IPS-18c (cell line): ENCODE data around the gene CLTB.

Experiments used
- H3K4me3 ChIP-seq: 2 replicates; pipeline ENCODE4 v1.7.0; 2013; ENCODE audit warnings: low read depth, mild to moderate bottlenecking, low read length, moderate library complexity; ENCODE audit not compliant: insufficient read depth
- H3K9me3 ChIP-seq: one replicate; pipeline ENCODE4 v1.6.1; 2013; ENCODE audit warnings: mild to moderate bottlenecking, low read length, moderate library complexity; ENCODE audit not compliant: control insufficient read depth, insufficient read depth

CLTB gene

DNA sequence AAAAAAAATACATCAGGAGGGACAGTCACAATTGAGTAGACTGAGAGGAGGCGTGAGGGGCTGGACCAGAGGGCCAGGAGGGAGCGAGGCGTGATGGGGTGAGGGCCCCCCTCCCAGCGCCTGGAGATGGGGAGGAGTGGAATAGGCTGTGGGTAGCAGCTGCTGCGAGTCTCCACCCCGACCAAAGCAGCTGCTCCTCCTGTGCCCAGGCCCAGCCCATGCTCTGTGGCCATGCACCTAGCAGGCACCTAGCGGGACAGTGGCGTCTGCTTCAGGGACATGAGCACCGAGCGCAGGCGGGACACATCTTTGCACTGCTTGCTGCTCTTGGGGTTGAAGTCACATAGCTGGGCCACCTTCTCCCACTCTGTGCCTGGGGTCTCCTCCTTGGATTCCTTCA is 23.8 kb downstream of the CLTB start:
- Histone ChIP-seq H3K4me3 (no peak overlapping the region), H3K9me3 (no peaks in the 10 kb centered on the region)

DNA sequence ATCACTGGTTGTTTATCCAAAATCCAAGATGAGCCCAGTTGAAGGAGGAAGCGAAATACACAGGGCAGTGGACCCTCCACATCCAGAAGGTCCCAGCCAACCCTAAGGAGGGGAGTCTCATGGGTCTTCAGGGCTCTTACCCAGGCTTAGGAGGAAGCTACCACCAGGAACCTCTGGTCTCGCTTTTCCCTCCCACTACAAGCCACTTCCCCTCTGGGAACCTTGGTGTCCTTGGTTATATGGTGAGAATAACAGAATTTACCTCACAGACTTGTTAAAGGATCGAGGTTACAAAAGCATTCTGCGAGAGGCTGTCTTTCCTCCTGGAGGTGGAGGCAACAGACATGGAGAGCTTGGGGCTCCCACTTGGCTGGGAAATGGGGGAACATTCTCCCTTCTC is 24.3 kb downstream of the CLTB start:
- H3K9me3 ChIP-seq, result no peaks in the 10 kb centered on the region
- H3K4me3 ChIP-seq, result no peak overlapping the region

DNA sequence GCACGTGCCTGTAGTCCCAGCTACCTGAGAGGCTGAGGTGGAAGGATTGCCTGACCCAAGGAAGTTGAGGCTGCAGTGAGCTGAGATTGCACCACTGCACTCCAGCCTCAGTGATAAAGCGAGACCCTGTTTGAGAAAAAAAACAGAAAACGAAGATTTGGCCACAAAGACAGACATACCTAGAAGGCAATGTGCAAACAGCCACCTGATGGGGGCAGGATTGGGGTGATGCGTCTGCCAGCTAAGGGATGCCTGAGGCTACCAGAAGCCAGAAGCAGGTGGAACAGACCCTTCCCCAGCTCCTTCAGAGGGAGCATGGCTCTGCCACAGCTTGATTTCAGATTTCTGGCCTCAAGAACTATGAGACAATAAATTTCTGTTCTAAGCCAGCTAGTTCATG is 24.9 kb downstream of the CLTB start:
- H3K4me3 ChIP-seq, result no peak overlapping the region
- no peaks in the 10 kb centered on the region for H3K9me3 ChIP-seq

- no peaks in the 10 kb centered on the region for H3K9me3 ChIP-seq
- H3K4me3 ChIP-seq, result peak overlapping the region; percentile 66
Measured at GRCh38 chr5:176389135-176390123, 26.9 kb downstream of the CLTB start.

DNA sequence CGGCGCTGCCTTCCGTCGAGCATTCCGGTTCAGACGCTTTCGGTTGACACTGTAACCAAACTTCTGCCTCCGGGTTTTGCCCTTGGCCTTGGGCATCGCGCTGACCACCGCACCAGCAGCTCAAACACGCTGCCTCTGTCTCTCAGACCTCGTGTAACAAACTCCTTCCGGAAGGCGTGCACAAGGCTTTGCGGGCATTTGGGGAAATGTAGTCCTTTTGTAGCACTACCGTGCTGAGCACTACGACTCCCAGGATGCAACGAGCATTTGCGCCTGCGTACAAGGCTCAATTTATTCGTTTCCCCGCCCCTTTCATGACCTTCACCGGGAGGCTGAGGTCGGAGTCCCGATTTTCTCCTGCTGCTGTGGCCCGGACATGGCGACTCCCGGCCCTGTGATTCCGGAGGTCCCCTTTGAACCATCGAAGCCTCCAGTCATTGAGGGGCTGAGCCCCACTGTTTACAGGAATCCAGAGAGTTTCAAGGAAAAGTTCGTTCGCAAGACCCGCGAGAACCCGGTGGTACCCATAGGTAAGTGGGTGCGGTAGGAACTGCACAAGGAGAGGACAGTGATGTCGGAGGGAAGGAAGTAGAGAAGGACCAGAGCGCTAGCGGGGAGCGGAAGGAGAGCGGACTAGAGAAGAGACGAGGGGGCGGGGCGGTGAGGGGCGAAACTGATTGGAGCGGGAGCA is 27.8 kb downstream of the CLTB start, which contains the start of the genes HIGD2A and NOP16:
Gene HIGD2A, plus strand, starts transcription at position 308 of the 691 bp plus-strand sequence. Its CDS starts 69 bp downstream, at position 377.
Gene NOP16, minus strand, starts transcription at position 155 of the 691 bp plus-strand sequence. Its CDS starts 59 bp downstream, at position 96.
- H3K9me3 ChIP-seq, result no peaks in the 10 kb centered on the region
- peak within 1 kb of the TSS; percentile 66 for H3K4me3 ChIP-seq

GRCh38 chr5:176388003-176388443 is 28.3 kb downstream of the CLTB start:
- Histone ChIP-seq H3K4me3 (peak overlapping the region; percentile 66), H3K9me3 (no peaks in the 10 kb centered on the region)

GRCh38 chr5:176387384-176387925 is 28.9 kb downstream of the CLTB start:
- Histone ChIP-seq H3K4me3 (peak overlapping the region; percentile 66), H3K9me3 (no peaks in the 10 kb centered on the region)

DNA sequence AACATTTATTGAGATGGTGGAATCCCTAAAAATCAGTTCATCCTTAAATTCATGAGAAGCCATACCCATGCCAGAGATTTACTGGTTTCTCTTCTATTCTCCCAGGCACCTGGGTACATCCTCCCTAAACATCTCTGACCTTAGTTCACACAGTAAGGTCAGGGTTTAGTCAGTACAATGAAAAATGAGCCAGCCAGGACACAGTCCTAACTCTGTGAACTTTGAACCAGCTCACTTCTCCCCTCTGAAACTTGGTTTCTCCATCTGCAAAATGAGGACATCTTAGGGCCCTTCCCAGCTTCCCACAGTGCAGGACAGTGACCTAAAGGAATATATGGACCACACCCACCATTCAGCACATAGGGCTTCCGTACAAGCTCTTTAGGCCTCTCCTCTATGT is 29.8 kb downstream of the CLTB start:
- Histone ChIP-seq H3K9me3 (no peaks in the 10 kb centered on the region), H3K4me3 (no peak overlapping the region)

DNA sequence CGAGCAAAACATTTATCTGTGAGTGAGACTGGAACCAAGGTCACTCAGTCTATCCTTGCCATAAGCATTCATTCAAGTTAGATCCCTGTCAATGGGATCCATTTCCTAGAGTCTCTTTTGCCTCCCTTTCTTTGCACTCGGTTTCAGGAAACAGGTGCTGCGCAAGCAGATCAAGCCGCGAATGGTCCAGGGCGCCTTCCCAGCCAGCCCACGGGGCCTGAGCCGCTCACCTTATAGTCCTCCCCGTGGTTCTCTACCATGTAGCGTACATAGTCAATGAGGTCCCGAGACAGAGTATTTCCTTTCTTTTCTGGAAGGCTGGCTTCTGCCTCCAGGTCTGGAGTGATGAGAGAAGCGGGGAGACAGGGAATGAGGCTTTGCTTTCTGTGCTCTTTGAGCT is 31.3 kb downstream of the CLTB start:
- no peak overlapping the region for H3K4me3 ChIP-seq

GRCh38 chr5:176384366-176384930 is 31.9 kb downstream of the CLTB start:
- no peaks in the 10 kb centered on the region for H3K9me3 ChIP-seq
- H3K4me3 ChIP-seq, result no peak overlapping the region

More for the DNA sequence above, 31.3 kb downstream of the CLTB start:
- no peaks in the 10 kb centered on the region for H3K9me3 ChIP-seq

DNA sequence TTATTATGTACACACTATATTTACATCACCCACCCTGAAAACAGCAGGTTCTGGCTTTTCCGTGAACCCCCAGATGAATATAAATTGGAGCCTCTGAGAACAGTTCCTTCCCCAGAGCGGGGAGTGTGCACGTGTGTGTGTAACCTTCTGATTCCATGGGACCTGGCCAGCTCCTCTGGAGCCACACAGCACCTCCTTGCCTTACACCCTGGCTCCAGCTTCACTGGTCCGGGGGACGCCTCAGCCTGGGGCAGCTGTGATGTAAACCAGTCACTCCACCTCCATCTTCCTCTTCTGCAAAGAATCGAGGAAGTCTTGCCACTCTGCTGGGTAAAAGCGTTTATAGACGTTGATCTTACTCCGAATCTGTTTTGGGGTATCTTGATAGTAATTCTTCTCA is 32.4 kb downstream of the CLTB start:
- H3K9me3 ChIP-seq, result no peaks in the 10 kb centered on the region
- no peak overlapping the region for H3K4me3 ChIP-seq

DNA sequence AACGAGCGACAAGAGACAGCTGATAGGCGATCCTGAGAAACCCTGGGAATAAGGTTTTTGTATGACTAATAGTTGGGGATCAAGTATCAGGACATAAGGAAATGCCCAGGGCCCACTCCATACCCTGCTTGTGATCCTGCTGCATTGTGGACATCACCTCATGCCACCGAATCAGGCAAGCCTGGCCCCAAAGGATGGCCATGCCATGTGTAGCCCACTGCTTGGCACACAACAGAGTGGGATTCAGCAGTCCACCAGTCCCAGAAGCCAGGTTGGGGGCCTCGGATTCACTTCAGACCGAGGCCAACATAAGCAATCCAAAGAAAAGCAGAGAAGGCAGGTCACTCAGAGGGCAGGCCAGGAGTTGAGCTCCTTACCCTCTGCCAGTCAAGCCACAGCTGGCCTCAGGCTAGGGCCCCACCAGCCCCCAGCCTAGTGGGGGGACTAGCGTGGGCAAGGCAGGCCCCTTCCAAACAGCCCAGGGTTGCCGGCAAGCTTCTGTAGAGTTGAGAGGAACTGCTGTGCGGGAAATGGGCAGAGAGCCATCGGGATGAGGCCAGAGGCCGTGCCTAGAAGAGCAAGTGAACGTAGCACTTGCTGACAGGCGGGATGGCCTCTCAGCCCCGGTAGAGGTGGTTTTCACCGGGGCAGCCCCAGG is 33.0 kb downstream of the CLTB start:
- no peaks in the 10 kb centered on the region for H3K9me3 ChIP-seq
- H3K4me3 ChIP-seq, result no peak overlapping the region

DNA sequence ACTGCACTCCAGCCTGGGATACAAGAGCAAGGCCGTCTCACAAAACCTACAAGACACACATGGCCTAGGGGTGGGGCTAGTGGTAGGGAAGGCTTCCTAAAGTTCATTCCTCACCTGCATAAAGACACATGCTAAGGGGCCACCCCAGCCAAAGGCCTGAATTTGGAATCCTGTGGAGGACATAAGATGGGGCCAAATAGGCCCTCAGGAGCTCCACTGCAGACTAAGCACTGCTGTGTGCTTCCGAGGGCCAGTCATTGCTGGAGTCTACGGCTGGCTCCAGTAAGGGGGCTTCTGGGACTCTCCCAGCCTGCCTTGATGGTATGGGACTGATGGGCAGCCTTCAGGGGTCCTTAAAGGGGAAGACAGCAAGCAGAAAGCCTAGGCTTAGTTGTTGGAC is 33.6 kb downstream of the CLTB start:
- Histone ChIP-seq H3K4me3 (no peak overlapping the region), H3K9me3 (no peaks in the 10 kb centered on the region)

- no peaks in the 10 kb centered on the region for H3K9me3 ChIP-seq
- H3K4me3 ChIP-seq, result no peak overlapping the region
Measured at GRCh38 chr5:176381979-176382378, 34.4 kb downstream of the CLTB start.

DNA sequence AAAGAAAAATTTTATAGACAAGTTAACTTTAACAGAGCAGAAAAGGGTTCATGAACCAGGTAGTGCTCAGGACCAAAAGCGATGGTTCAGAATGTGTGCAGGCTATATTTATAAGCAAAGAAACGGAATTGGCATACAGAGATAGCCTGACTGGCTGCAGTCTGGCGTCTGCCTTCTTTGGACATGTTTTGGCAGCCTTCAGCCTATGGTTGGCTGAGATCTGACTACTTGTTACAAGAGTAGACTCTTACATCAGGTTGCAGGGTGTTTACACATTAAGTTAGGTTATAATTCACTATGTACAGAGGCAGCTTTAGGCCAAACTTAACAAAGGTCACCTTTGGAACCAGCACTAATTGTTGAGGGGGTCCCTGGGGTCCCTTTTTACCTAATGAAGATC is 34.9 kb downstream of the CLTB start:
- Histone ChIP-seq H3K9me3 (no peaks in the 10 kb centered on the region), H3K4me3 (no peak overlapping the region)

GRCh38 chr5:176379881-176380280 is 36.5 kb downstream of the CLTB start:
- no peak overlapping the region for H3K4me3 ChIP-seq
- H3K9me3 ChIP-seq, result no peaks in the 10 kb centered on the region
